ENCODE measurements around the gene CATSPERD. TPM values are rescaled to one million over a fixed set of nuclear protein-coding genes. Genes with fewer than 3 reads are reported as not detected.

Gene CATSPERD
- total RNA-seq, 2 experiments from 2014 or later = not detected

- ChIA-PET CTCF (interaction anchor here (2.0 kb wide), 1 partner anchor 13 kb away, joined by 12 read pairs; the partner anchor contains the start of gene NRTN), POLR2A (no interaction called here)
- Mint-ChIP-seq H3K27me3 (no peaks in the 10 kb centered on the region), H3K9me3 (no peaks in the 10 kb centered on the region), H3K4me1 (no peaks in the 10 kb centered on the region), H3K4me3 (no peak overlapping the region), H3K27ac (no peak overlapping the region), H3K36me3 (ENCODE audit: low read depth) (no peaks in the 10 kb centered on the region)
- no peak for DNase-seq
These were observed 96.8 kb downstream of the CATSPERD start for GRCh38 chr19:5817218-5817617.

- no peaks in the 10 kb centered on the region for H3K27me3 Mint-ChIP-seq
- H3K4me1 Mint-ChIP-seq = no peaks in the 10 kb centered on the region
- H3K36me3 Mint-ChIP-seq (ENCODE audit: low read depth) = no peaks in the 10 kb centered on the region
- no peak overlapping the region for H3K27ac Mint-ChIP-seq
- no peak overlapping the region for H3K4me3 Mint-ChIP-seq
- no peaks in the 10 kb centered on the region for H3K9me3 Mint-ChIP-seq
- ChIA-PET CTCF (interaction anchor here (2.0 kb wide), 1 partner anchor 14 kb away, joined by 12 read pairs; the partner anchor contains the start of gene NRTN), POLR2A (no interaction called here)
- DNase-seq = no peak
These were observed 98.2 kb downstream of the CATSPERD start for GRCh38 chr19:5818594-5818993.

GRCh38 chr19:5820785-5821184 lies 100.3 kb downstream of the CATSPERD start:
- no peak for DNase-seq
- H3K36me3 Mint-ChIP-seq (ENCODE audit: low read depth) = no peaks in the 10 kb centered on the region
- H3K4me3 Mint-ChIP-seq = no peak overlapping the region
- no peak overlapping the region for H3K27ac Mint-ChIP-seq
- no peaks in the 10 kb centered on the region for H3K27me3 Mint-ChIP-seq
- ChIA-PET POLR2A (no interaction called here), CTCF (interaction anchor here (0.7 to 3.1 kb wide), 2 partner anchors 17 to 199 kb away, joined by 4 to 11 read pairs; no protein-coding TSS in a partner anchor)
- H3K9me3 Mint-ChIP-seq = no peaks in the 10 kb centered on the region
- H3K4me1 Mint-ChIP-seq = no peaks in the 10 kb centered on the region

- CTCF ChIA-PET = interaction anchor here (3.1 kb wide), 1 partner anchor 18 kb away, joined by 11 read pairs; no protein-coding TSS in a partner anchor
These were observed 101.2 kb downstream of the CATSPERD start for GRCh38 chr19:5821521-5822180.

GRCh38 chr19:5822181-5822844 lies 101.9 kb downstream of the CATSPERD start:
- Mint-ChIP-seq H3K27me3 (no peaks in the 10 kb centered on the region), H3K4me3 (no peak overlapping the region), H3K4me1 (peaks cover 5% of the 10 kb centered on the region), H3K27ac (no peak overlapping the region), H3K9me3 (no peaks in the 10 kb centered on the region), H3K36me3 (ENCODE audit: low read depth) (no peaks in the 10 kb centered on the region)
- CTCF ChIA-PET = interaction anchor here (3.1 kb wide), 1 partner anchor 18 kb away, joined by 11 read pairs; no protein-coding TSS in a partner anchor
- DNase-seq = no peak
- POLR2A ChIA-PET = no interaction called here

More at GRCh38 chr19:5821521-5822180, 101.2 kb downstream of the CATSPERD start:
- DNase-seq = no peak
- POLR2A ChIA-PET = no interaction called here
- Mint-ChIP-seq H3K4me3 (no peak overlapping the region), H3K9me3 (no peaks in the 10 kb centered on the region), H3K36me3 (ENCODE audit: low read depth) (no peaks in the 10 kb centered on the region), H3K27me3 (no peaks in the 10 kb centered on the region), H3K27ac (no peak overlapping the region), H3K4me1 (no peaks in the 10 kb centered on the region)

GRCh38 chr19:5823579-5824281 lies 103.3 kb downstream of the CATSPERD start:
- DNase-seq = no peak
- no peak overlapping the region for H3K27ac Mint-ChIP-seq
- POLR2A ChIA-PET = no interaction called here
- H3K9me3 Mint-ChIP-seq = no peaks in the 10 kb centered on the region
- CTCF ChIA-PET = interaction anchor here (0.7 kb wide), 1 partner anchor 133 kb away, joined by 3 read pairs; no protein-coding TSS in a partner anchor
- no peaks in the 10 kb centered on the region for H3K27me3 Mint-ChIP-seq
- peaks cover 10% of the 10 kb centered on the region for H3K4me1 Mint-ChIP-seq
- no peaks in the 10 kb centered on the region for H3K36me3 Mint-ChIP-seq (ENCODE audit: low read depth)
- H3K4me3 Mint-ChIP-seq = no peak overlapping the region

GRCh38 chr19:5824751-5825150 lies 104.3 kb downstream of the CATSPERD start:
- Mint-ChIP-seq H3K36me3 (ENCODE audit: low read depth) (no peaks in the 10 kb centered on the region), H3K27ac (no peak overlapping the region), H3K4me1 (peaks cover 10% of the 10 kb centered on the region), H3K4me3 (no peak overlapping the region), H3K27me3 (no peaks in the 10 kb centered on the region), H3K9me3 (no peaks in the 10 kb centered on the region)
- ChIA-PET POLR2A (no interaction called here), CTCF (interaction anchor here (5.6 kb wide), 1 partner anchor 21 kb away, joined by 60 read pairs; the partner anchor contains the start of gene NRTN)
- DNase-seq = no peak

GRCh38 chr19:5825178-5825577 lies 104.7 kb downstream of the CATSPERD start:
- no peak overlapping the region for H3K4me3 Mint-ChIP-seq
- no peaks in the 10 kb centered on the region for H3K36me3 Mint-ChIP-seq (ENCODE audit: low read depth)
- POLR2A ChIA-PET = no interaction called here
- peaks cover 12% of the 10 kb centered on the region for H3K4me1 Mint-ChIP-seq
- no peaks in the 10 kb centered on the region for H3K27me3 Mint-ChIP-seq
- no peaks in the 10 kb centered on the region for H3K9me3 Mint-ChIP-seq
- H3K27ac Mint-ChIP-seq = no peak overlapping the region
- no peak for DNase-seq
- CTCF ChIA-PET = interaction anchor here (5.6 kb wide), 1 partner anchor 21 kb away, joined by 60 read pairs; the partner anchor contains the start of gene NRTN

GRCh38 chr19:5826531-5827341 lies 106.3 kb downstream of the CATSPERD start:
- ChIA-PET CTCF (interaction anchor here (1.9 to 5.6 kb wide), 2 partner anchors 23 to 77 kb away, joined by 6 to 60 read pairs; partner anchors contain the start of genes NDUFA11 and NRTN), POLR2A (interaction anchor here (2.0 kb wide), 1 partner anchor 77 kb away, joined by 7 read pairs; the partner anchor contains the start of gene NDUFA11)
- no peak for DNase-seq
- H3K36me3 Mint-ChIP-seq (ENCODE audit: low read depth) = no peaks in the 10 kb centered on the region
- H3K27ac Mint-ChIP-seq = peak overlapping the region; percentile 90
- no peaks in the 10 kb centered on the region for H3K9me3 Mint-ChIP-seq
- H3K27me3 Mint-ChIP-seq = no peaks in the 10 kb centered on the region
- peaks cover 12% of the 10 kb centered on the region for H3K4me1 Mint-ChIP-seq
- peak overlapping the region; percentile 99 for H3K4me3 Mint-ChIP-seq

- ChIA-PET POLR2A (interaction anchor here (0.5 to 2.0 kb wide), 3 partner anchors 23 to 111 kb away, joined by 3 to 7 read pairs (median 6); partner anchors contain the start of gene NDUFA11), CTCF (interaction anchor here (0.6 to 5.6 kb wide), 8 partner anchors 23 to 300 kb away, joined by 3 to 60 read pairs (median 3); partner anchors contain the start of genes NDUFA11, NRTN and RPL36)
- no peaks in the 10 kb centered on the region for H3K27me3 Mint-ChIP-seq
- H3K36me3 Mint-ChIP-seq (ENCODE audit: low read depth) = no peaks in the 10 kb centered on the region
- H3K4me1 Mint-ChIP-seq = peaks cover 12% of the 10 kb centered on the region
- H3K9me3 Mint-ChIP-seq = no peaks in the 10 kb centered on the region
- DNase-seq = no peak
- peak overlapping the region; percentile 99 for H3K4me3 Mint-ChIP-seq
- peak overlapping the region; percentile 90 for H3K27ac Mint-ChIP-seq
These were observed 107.0 kb downstream of the CATSPERD start for GRCh38 chr19:5827342-5827890.

GRCh38 chr19:5827891-5828660 lies 107.6 kb downstream of the CATSPERD start:
- POLR2A ChIA-PET = interaction anchor here (0.5 to 2.0 kb wide), 5 partner anchors 20 to 151 kb away, joined by 3 to 7 read pairs (median 3); partner anchors contain the start of gene NDUFA11
- H3K9me3 Mint-ChIP-seq = no peaks in the 10 kb centered on the region
- H3K27ac Mint-ChIP-seq = peak overlapping the region; percentile 100

More at GRCh38 chr19:5827891-5828660, 107.6 kb downstream of the CATSPERD start:
- H3K4me3 Mint-ChIP-seq = peak overlapping the region; percentile 99
- CTCF ChIA-PET = interaction anchor here (0.6 to 5.6 kb wide), 9 partner anchors 24 to 301 kb away, joined by 3 to 60 read pairs (median 3); partner anchors contain the start of genes NDUFA11, NRTN and RPL36
- H3K27me3 Mint-ChIP-seq = no peaks in the 10 kb centered on the region
- DNase-seq = peak; percentile 93
- H3K4me1 Mint-ChIP-seq = peaks cover 12% of the 10 kb centered on the region
- no peaks in the 10 kb centered on the region for H3K36me3 Mint-ChIP-seq (ENCODE audit: low read depth)

Data from activated CD4-positive, alpha-beta T cell treated with anti-CD3 and anti-CD28 coated beads, Interleukin-2, amount 10 ng/mL, durations not matched to agents 7 days and 5 days (primary cell).